ENCODE data around the gene NRP1.

Gene NRP1

GRCh38 chr10:33189363-33189762 lies 145.1 kb downstream of the NRP1 start:
- no peak for FAIRE-seq
- TF ChIP-seq, protein P1, sequence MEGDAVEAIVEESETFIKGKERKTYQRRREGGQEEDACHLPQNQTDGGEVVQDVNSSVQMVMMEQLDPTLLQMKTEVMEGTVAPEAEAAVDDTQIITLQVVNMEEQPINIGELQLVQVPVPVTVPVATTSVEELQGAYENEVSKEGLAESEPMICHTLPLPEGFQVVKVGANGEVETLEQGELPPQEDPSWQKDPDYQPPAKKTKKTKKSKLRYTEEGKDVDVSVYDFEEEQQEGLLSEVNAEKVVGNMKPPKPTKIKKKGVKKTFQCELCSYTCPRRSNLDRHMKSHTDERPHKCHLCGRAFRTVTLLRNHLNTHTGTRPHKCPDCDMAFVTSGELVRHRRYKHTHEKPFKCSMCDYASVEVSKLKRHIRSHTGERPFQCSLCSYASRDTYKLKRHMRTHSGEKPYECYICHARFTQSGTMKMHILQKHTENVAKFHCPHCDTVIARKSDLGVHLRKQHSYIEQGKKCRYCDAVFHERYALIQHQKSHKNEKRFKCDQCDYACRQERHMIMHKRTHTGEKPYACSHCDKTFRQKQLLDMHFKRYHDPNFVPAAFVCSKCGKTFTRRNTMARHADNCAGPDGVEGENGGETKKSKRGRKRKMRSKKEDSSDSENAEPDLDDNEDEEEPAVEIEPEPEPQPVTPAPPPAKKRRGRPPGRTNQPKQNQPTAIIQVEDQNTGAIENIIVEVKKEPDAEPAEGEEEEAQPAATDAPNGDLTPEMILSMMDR (IDR thresholded peaks at IDR 0.05; ENCODE audit: insufficient read depth, missing control alignments), result no peak
- DNase-seq (ENCODE audit: insufficient read length, low spot score), result no peak

DNA sequence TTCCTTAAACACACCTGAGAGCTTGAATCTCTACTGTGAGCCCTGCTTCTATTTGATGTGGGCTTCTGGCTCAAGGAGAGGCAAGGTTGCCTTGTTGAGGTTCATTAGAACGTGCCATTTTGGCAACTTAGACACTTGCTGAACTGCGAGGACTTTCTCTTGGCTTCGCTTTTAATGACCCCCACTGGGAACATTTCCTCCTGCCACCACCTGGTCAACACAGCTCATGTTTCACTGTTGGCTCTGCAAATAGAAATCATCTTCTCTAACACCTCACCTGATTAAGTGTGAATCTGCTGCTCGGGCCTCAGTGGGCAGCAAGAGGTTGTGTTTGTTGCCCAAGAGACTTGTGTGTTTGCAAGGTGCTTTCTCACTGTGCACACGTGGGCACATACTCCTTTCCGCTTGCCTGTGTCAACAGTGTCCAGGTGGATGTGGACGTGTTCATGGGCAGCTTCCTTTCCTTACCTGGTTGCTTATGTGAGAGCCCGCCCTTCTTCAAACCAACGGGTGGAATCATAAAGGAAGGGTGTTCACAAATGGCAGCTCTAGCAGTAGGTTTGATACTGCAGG lies 147.0 kb downstream of the NRP1 start:
- DNase-seq (ENCODE audit: insufficient read length, low spot score) (no peak), FAIRE-seq (no peak)
- TF ChIP-seq, protein P1 (IDR thresholded peaks at IDR 0.05; ENCODE audit: insufficient read depth, missing control alignments), result no peak

GRCh38 chr10:33186150-33186549 lies 148.3 kb downstream of the NRP1 start:
- DNase-seq (ENCODE audit: insufficient read length, low spot score) (no peak), FAIRE-seq (no peak)
- TF ChIP-seq, protein P1 (IDR thresholded peaks at IDR 0.05; ENCODE audit: insufficient read depth, missing control alignments), result no peak

DNA sequence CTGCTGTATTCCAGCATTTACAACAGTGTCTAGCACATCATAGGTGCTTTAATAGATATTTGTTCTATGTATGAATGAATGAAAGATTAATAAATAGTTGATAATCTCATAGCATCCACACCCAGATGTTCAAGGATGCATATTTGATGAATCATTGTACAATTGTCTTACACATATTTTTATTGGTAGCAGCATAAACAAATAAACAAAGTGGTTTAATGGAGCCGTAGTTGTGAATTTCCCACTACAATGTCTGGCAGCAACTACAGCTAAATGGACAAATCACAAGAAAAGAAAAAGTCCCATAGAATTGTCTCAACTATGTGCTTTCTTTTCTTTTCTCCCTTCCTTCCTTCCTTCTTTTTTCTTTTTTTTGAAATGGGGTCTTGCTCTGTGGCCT lies 150.8 kb downstream of the NRP1 start:
- no peak for DNase-seq (ENCODE audit: insufficient read length, low spot score)
- TF ChIP-seq, protein P1 (IDR thresholded peaks at IDR 0.05; ENCODE audit: insufficient read depth, missing control alignments), result no peak
- FAIRE-seq, result no peak

- TF ChIP-seq, protein P1 (IDR thresholded peaks at IDR 0.05; ENCODE audit: insufficient read depth, missing control alignments), result no peak
- FAIRE-seq (no peak), DNase-seq (ENCODE audit: insufficient read length, low spot score) (no peak)
Observed at GRCh38 chr10:33180921-33181320, 153.5 kb downstream of the NRP1 start.

GRCh38 chr10:33180390-33180789 lies 154.1 kb downstream of the NRP1 start:
- no peak for DNase-seq (ENCODE audit: insufficient read length, low spot score)
- FAIRE-seq, result no peak
- TF ChIP-seq, protein P1 (IDR thresholded peaks at IDR 0.05; ENCODE audit: insufficient read depth, missing control alignments), result no peak

DNA sequence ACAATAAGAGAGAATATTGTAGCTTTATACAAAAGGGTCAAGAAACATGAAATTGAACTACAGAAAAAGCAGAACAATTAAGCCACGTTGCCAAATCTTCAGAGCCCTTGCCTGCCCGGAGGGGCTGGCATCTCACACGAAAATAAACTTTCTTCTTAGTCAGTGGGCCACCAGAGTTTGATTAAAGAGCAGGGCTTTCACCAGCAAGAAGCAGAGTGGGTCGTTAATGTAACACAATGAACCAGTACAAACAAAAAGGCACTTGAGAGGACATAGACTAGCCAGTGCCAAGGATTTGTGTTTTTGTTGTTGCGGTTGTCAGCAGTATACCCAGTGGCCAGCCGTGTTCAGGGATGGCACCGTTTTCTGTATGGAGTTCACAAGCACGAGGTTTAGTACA lies 155.4 kb downstream of the NRP1 start:
- no peak for FAIRE-seq
- TF ChIP-seq, protein P1 (IDR thresholded peaks at IDR 0.05; ENCODE audit: insufficient read depth, missing control alignments), result no peak
- no peak for DNase-seq (ENCODE audit: insufficient read length, low spot score)
